Caco-2 (cell line): ENCODE data around the gene CFAP54. TPM values are rescaled to one million over a fixed set of nuclear protein-coding genes. Genes with fewer than 3 reads are reported as not detected.

Source experiments
- BruUV-seq: library from RNA; stranded (reverse); fragments of 400-500 nt; replicated peaks from 2 replicates; lab custom pipeline; 2021; lab: Mats Ljungman, UMichigan
- CTCF ChIA-PET: fragments of 300-600 bp; sonication (Branson Sonifier 250); formaldehyde crosslinking; loops from one replicate; lab custom pipeline; 2022; ENCODE audit warnings: antibody characterized with exemption; lab: Charles Lee
- POLR2A ChIA-PET: fragments of 300-600 bp; sonication (Branson Sonifier 250); formaldehyde crosslinking; loops from one replicate; lab custom pipeline; 2022; ENCODE audit warnings: antibody characterized with exemption; lab: Charles Lee
- DNase-seq, 2 experiments: peaks; one replicate each; pipeline versions ENCODE4 v3.0.0 to v3.0.0-alpha.2; 2020 to 2022
- H3K27me3 ChIP-seq: replicated peaks from 2 replicates; pipeline ENCODE4 v1.6.0; 2011; ENCODE audit warnings: low read length; ENCODE audit not compliant: control insufficient read depth, insufficient read depth
- H3K36me3 ChIP-seq: 2 replicates; pipeline ENCODE4 v1.5.1; 2011; ENCODE audit warnings: low read length; ENCODE audit not compliant: control insufficient read depth, insufficient read depth
- H3K4me1 ChIP-seq: fragments of 250-450 bp; sonication (Bioruptor Pico); 2 replicates; pipeline ENCODE4 v1.5.1; 2020; ENCODE audit warnings: mild to moderate bottlenecking
- H3K4me3 ChIP-seq: 2 replicates; pipeline ENCODE4 v1.5.1; 2011; ENCODE audit warnings: low read depth, mild to moderate bottlenecking, control low read depth, low read length
- H3K9me3 ChIP-seq: fragments of 250-450 bp; sonication (Bioruptor Pico); 2 replicates; pipeline ENCODE4 v1.5.1; 2020; ENCODE audit warnings: mild to moderate bottlenecking, moderate library complexity
- H3K27ac Mint-ChIP-seq: one replicate; pipeline ENCODE4 v1.8.0; 2022; ENCODE audit warnings: mixed read lengths; ENCODE audit not compliant: unreplicated experiment
- H3K27me3 Mint-ChIP-seq: one replicate; pipeline ENCODE4 v1.8.0; 2022; ENCODE audit warnings: mixed read lengths; ENCODE audit not compliant: insufficient read depth, unreplicated experiment
- H3K36me3 Mint-ChIP-seq: one replicate; pipeline ENCODE4 v1.8.0; 2022; ENCODE audit warnings: mild to moderate bottlenecking, mixed read lengths; ENCODE audit not compliant: insufficient read depth, unreplicated experiment
- H3K4me1 Mint-ChIP-seq: one replicate; pipeline ENCODE4 v1.8.0; 2022; ENCODE audit warnings: low read depth, mixed read lengths; ENCODE audit not compliant: unreplicated experiment
- H3K4me3 Mint-ChIP-seq: one replicate; pipeline ENCODE4 v1.8.0; 2022; ENCODE audit warnings: mild to moderate bottlenecking, moderate library complexity, mixed read lengths; ENCODE audit not compliant: unreplicated experiment
- H3K9me3 Mint-ChIP-seq: one replicate; pipeline ENCODE4 v1.8.0; 2022; ENCODE audit warnings: mixed read lengths; ENCODE audit not compliant: unreplicated experiment
- CTCF ChIP-seq, 2 experiments: fragments of 200-600 bp in 1 of 2; IDR thresholded peaks; 1 replicate in 1 of 2; 2 replicates in 1 of 2; pipeline versions ENCODE4 v1.5.1 to v1.8.0; 2011 to 2022; ENCODE audit warnings: antibody characterized with exemption in 1 of 2, control low read depth in 1 of 2, inconsistent platforms in 1 of 2, low read depth in 1 of 2, low read length in 1 of 2, mild to moderate bottlenecking in 1 of 2, moderate library complexity in 1 of 2; ENCODE audit not compliant: insufficient read depth in 1 of 2, severe bottlenecking in 1 of 2, unreplicated experiment in 1 of 2
- intact Hi-C: fragments of 100-400 bp; cut with micrococcal nuclease; formaldehyde crosslinking; loops from one replicate; pipeline ENCODE4 v1.10.0; 2022; ENCODE audit not compliant: unreplicated experiment
- total RNA-seq: library from RNA; stranded (reverse); gene quantifications from 2 replicates; pipeline ENCODE4 v1.2.3, GENCODE V29; 2022

The CFAP54 gene
- total RNA-seq, 1 experiment from 2014 or later = 0.14 TPM

- ChIA-PET POLR2A (no interaction called here), CTCF (no interaction called here)
- H3K27me3 Mint-ChIP-seq = no peaks in the 10 kb centered on the region
- H3K36me3 Mint-ChIP-seq = peaks cover 11% of the 10 kb centered on the region
- peak overlapping the region; percentile 91 for H3K4me3 Mint-ChIP-seq
- H3K36me3 ChIP-seq = no peaks in the 10 kb centered on the region
- DNase-seq = peak in 1 of 2 experiments; percentile 36
- H3K27ac Mint-ChIP-seq = peak overlapping the region; percentile 81
- 0 out of 2 replicates have a peak, but pooled peaks cover 4% of the 10 kb centered on the region for H3K4me1 ChIP-seq
- peak overlapping the region; percentile 71 for H3K4me3 ChIP-seq
- TSS peak; percentile 48 for BruUV-seq
- no peaks in the 10 kb centered on the region for H3K9me3 ChIP-seq
- no peaks in the 10 kb centered on the region for H3K9me3 Mint-ChIP-seq
- H3K4me1 Mint-ChIP-seq = peaks cover 21% of the 10 kb centered on the region
- no peaks in the 10 kb centered on the region for H3K27me3 ChIP-seq
- intact Hi-C loops = loop anchor here (1.0 to 5.0 kb wide), 2 partner anchors 46 to 196 kb away; no protein-coding TSS in a partner anchor
- TF ChIP-seq CTCF (IDR thresholded peaks at IDR 0.05; ENCODE audit: insufficient read depth in 1 of 2, low read depth in 1 of 2, low read length in 1 of 2, severe bottlenecking in 1 of 2, unreplicated experiment in 1 of 2) = no peak
Observed at GRCh38 chr12:96907671-96908422, 418.5 kb downstream of the CFAP54 start.

- Histone ChIP-seq H3K36me3 (no peaks in the 10 kb centered on the region), H3K4me3 (peak overlapping the region; percentile 71), H3K27me3 (no peaks in the 10 kb centered on the region), H3K9me3 (no peaks in the 10 kb centered on the region), H3K4me1 (0 out of 2 replicates have a peak, but pooled peaks cover 4% of the 10 kb centered on the region)
- Mint-ChIP-seq H3K9me3 (no peaks in the 10 kb centered on the region), H3K27me3 (no peaks in the 10 kb centered on the region), H3K4me3 (peak overlapping the region; percentile 91), H3K4me1 (peaks cover 21% of the 10 kb centered on the region), H3K36me3 (peaks cover 11% of the 10 kb centered on the region), H3K27ac (peak overlapping the region; percentile 81)
- DNase-seq = no peak
- POLR2A ChIA-PET = no interaction called here
- TF ChIP-seq CTCF (IDR thresholded peaks at IDR 0.05; ENCODE audit: insufficient read depth in 1 of 2, low read depth in 1 of 2, low read length in 1 of 2, severe bottlenecking in 1 of 2, unreplicated experiment in 1 of 2) = no peak
- intact Hi-C loops = loop anchor here (5.0 kb wide), 1 partner anchor 196 kb away; no protein-coding TSS in a partner anchor
- CTCF ChIA-PET = no interaction called here
- no TSS peak for BruUV-seq
Observed at GRCh38 chr12:96908423-96908675, 419.0 kb downstream of the CFAP54 start.

- POLR2A ChIA-PET = no interaction called here
Observed at GRCh38 chr12:96912261-96912660, 422.9 kb downstream of the CFAP54 start.

More at GRCh38 chr12:96912261-96912660, 422.9 kb downstream of the CFAP54 start:
- Histone ChIP-seq H3K4me1 (0 out of 2 replicates have a peak, but pooled peaks cover 4% of the 10 kb centered on the region), H3K36me3 (no peaks in the 10 kb centered on the region), H3K27me3 (no peaks in the 10 kb centered on the region), H3K9me3 (no peaks in the 10 kb centered on the region), H3K4me3 (no peak overlapping the region)
- no peak for DNase-seq
- Mint-ChIP-seq H3K27ac (no peak overlapping the region), H3K9me3 (no peaks in the 10 kb centered on the region), H3K4me1 (peaks cover 14% of the 10 kb centered on the region), H3K36me3 (peaks cover 5% of the 10 kb centered on the region), H3K4me3 (no peak overlapping the region), H3K27me3 (no peaks in the 10 kb centered on the region)
- CTCF ChIA-PET = no interaction called here
- intact Hi-C loops = no loop called here
- no peak for TF ChIP-seq CTCF (IDR thresholded peaks at IDR 0.05; ENCODE audit: insufficient read depth in 1 of 2, low read depth in 1 of 2, low read length in 1 of 2, severe bottlenecking in 1 of 2, unreplicated experiment in 1 of 2)
- BruUV-seq = no TSS peak
